GM19193 (cell line): ENCODE data around the gene TNIP3.

Experiments used
- POLR2A ChIP-seq: IDR thresholded peaks from 4 replicates; pipeline ENCODE4 v1.6.1; 2011; ENCODE audit not compliant: insufficient read depth, insufficient read length; ENCODE audit errors: extremely low read depth

TNIP3 gene, protein sequence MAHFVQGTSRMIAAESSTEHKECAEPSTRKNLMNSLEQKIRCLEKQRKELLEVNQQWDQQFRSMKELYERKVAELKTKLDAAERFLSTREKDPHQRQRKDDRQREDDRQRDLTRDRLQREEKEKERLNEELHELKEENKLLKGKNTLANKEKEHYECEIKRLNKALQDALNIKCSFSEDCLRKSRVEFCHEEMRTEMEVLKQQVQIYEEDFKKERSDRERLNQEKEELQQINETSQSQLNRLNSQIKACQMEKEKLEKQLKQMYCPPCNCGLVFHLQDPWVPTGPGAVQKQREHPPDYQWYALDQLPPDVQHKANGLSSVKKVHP

GRCh38 chr4:121164291-121164690 is at the start of gene TNIP3:
TNIP3 (minus strand) TSS chr4:121164321; CDS start chr4:121164125, 196 bp downstream.
- no peak for TF ChIP-seq POLR2A

GRCh38 chr4:121212806-121213205 is 48.7 kb upstream of the TNIP3 start:
- TF ChIP-seq POLR2A: no peak

- TF ChIP-seq POLR2A: no peak
Observed at GRCh38 chr4:121209171-121209570, 45.0 kb upstream of the TNIP3 start.

DNA sequence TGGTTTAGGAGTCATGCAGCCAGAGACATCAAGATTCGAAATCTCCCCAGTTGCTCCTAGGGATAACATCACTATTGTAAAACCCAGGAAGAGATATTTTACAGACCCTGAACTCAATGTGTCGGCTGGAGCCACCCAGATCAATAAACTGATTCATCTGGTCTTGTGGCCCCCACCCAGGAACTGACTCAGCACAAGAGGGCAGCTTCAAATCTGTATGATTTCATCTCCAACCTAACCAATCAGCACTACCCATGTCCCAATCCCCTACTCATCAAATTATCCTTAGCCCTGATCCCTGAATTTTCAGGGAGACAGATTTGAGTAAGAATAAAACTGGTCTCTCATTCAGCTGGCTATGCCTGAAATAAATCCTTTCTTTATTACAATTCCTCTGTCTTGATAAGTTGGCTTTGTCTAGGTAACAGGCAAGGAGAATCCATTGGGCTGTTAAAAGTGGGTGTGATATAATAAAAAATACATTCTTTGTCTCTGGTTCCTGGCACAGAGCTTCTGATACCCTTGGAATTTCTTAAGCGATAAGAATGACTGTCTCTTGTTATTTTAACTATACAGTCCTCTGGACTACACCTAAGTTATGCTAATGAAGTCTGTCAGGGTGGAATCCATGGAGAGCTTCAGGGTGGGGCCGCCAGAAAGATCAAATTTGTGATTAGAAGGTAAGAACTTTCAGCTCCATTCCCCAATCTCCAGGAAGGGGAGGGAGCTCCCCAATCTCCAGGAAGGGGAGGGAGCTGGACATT is 44.3 kb upstream of the TNIP3 start:
- no peak for TF ChIP-seq POLR2A

GRCh38 chr4:121200795-121201472 is 36.8 kb upstream of the TNIP3 start:
- no peak for TF ChIP-seq POLR2A

DNA sequence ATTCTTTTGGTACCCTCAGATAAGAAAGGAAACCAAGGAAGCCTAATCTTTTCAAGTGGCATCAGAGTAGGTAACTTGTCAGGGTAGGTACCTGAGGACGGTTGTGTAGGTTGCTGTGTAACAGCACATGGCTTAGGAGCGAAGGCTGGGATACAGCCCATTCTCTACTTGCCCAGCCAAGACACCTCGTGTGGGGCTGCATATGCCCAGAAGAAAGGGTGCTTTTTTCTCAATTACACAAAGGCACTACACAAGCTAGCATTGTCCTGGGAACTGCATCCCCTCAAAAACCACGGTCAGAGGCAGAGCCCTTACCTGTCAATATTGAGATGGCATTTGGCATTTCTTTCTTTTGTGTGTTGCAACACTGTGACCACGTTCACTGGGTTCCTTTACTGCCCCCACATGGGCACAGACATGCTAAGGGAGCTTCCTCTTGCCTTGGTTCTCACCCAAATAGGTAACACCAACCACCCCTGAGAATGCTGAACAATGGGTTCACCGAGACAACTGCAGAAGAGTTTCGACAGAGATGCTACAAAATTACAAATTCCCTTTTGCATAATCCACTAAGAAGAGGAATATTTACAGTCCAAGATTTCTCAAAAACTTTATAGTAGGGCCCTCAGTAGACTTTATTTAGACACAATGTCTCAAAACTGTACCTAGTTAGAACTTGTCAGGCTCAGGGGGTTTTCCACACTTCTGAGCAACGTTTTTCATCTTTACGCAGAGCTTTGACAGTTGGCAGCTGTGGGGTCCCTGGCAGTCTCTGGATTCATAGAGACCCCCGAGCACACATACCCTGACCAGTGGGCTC is 35.8 kb upstream of the TNIP3 start:
- TF ChIP-seq POLR2A: no peak

GRCh38 chr4:121198251-121198650 is 34.1 kb upstream of the TNIP3 start:
- TF ChIP-seq POLR2A: no peak

GRCh38 chr4:121195649-121196048 is 31.5 kb upstream of the TNIP3 start:
- TF ChIP-seq POLR2A: no peak

GRCh38 chr4:121192480-121192879 is 28.4 kb upstream of the TNIP3 start:
- TF ChIP-seq POLR2A: no peak

- no peak for TF ChIP-seq POLR2A
Observed at GRCh38 chr4:121192013-121192412, 27.9 kb upstream of the TNIP3 start.

DNA sequence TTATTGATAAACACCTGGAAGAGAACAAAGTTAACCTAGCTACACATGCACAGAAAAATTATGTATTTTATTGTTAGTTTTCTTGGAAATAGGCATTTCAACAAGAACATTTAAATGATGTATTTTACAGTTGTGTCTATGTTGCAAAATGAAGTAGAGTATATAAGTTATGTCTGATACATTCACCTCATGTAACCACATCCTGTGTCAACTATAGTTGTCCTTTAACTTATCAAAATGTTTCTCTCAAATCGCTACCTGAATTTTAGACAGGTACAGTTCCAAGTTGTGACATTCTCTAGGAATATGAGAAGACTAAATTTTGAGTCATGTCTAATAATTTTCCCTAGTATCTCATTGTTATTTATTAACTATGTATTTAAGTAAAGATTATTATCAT is 27.2 kb upstream of the TNIP3 start:
- no peak for TF ChIP-seq POLR2A

DNA sequence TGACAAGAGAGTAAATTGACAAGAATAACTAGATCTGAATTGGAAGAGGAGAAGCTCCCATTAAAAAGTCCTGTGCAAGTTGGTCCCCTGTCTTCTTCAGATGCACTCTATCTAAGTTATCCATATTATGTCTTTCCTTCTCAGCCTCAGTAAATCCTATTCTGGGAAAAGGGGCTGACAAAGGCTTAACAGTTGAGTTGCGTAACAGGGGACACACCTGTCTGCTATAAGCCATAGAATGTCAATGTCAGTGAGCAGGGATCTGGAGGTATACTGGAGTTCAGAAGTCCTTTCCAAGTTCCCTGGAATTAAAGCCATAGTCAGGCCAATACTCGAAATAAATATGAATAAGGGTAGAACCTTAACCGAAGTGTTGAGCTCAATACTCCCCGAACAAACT is 26.3 kb upstream of the TNIP3 start:
- TF ChIP-seq POLR2A: no peak

- TF ChIP-seq POLR2A: no peak
Observed at GRCh38 chr4:121189326-121190215, 25.4 kb upstream of the TNIP3 start.

DNA sequence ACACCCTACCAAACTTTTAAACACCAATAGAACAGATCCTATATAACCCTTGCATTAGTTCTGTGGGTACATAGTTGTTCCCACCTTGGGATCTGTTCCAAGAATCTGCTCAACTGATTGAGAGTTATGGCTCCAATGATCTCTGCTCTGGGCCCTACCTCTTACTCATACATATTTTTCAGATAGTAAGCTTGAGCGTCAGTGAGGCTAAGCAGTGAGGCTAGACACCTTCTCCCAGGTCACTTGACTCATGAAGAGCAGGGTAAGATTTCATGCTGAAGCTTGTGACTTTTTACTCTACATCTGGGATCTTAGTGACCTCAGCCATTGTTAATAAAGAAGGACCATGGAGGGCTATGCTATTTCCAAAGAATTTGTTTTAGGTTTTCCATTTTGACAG is 23.1 kb upstream of the TNIP3 start:
- TF ChIP-seq POLR2A: no peak

- TF ChIP-seq POLR2A: no peak
Observed at GRCh38 chr4:121185960-121186359, 21.8 kb upstream of the TNIP3 start.

GRCh38 chr4:121183989-121184388 is 19.9 kb upstream of the TNIP3 start:
- no peak for TF ChIP-seq POLR2A
